ENCODE measurements around the gene CLSTN2.

GRCh38 chr3:140344601-140345205 lies 409.7 kb downstream of the CLSTN2 start:
- TF ChIP-seq EZH2 (optimal IDR thresholded peaks at IDR 0.05; ENCODE audit: low read depth, low read length) = no peak
- TF ChIP-seq, protein P1, sequence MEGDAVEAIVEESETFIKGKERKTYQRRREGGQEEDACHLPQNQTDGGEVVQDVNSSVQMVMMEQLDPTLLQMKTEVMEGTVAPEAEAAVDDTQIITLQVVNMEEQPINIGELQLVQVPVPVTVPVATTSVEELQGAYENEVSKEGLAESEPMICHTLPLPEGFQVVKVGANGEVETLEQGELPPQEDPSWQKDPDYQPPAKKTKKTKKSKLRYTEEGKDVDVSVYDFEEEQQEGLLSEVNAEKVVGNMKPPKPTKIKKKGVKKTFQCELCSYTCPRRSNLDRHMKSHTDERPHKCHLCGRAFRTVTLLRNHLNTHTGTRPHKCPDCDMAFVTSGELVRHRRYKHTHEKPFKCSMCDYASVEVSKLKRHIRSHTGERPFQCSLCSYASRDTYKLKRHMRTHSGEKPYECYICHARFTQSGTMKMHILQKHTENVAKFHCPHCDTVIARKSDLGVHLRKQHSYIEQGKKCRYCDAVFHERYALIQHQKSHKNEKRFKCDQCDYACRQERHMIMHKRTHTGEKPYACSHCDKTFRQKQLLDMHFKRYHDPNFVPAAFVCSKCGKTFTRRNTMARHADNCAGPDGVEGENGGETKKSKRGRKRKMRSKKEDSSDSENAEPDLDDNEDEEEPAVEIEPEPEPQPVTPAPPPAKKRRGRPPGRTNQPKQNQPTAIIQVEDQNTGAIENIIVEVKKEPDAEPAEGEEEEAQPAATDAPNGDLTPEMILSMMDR (IDR thresholded peaks at IDR 0.05; ENCODE audit: low read length) = no peak
- no peak for TF ChIP-seq EZH2phosphoT487 (IDR thresholded peaks at IDR 0.05; ENCODE audit: low read length)

All from MM.1S (cell line).